Activated T-helper 1 cell treated with anti-CD3 and anti-CD28 coated beads, Interleukin-2, amount 50 U/mL, for 16 hours (primary cell): Measurements from ENCODE around the gene RPL10.
A peak's percentile ranks its signal among the peaks of the same experiment; 100 is the strongest.

Source experiments
- DNase-seq, 2 donors: peaks; one replicate each; pipeline ENCODE4 v3.0.0-alpha.2; 2020; ENCODE audit warnings: low read depth in 1 of 2, low spot score in 1 of 2

RPL10 gene

DNA sequence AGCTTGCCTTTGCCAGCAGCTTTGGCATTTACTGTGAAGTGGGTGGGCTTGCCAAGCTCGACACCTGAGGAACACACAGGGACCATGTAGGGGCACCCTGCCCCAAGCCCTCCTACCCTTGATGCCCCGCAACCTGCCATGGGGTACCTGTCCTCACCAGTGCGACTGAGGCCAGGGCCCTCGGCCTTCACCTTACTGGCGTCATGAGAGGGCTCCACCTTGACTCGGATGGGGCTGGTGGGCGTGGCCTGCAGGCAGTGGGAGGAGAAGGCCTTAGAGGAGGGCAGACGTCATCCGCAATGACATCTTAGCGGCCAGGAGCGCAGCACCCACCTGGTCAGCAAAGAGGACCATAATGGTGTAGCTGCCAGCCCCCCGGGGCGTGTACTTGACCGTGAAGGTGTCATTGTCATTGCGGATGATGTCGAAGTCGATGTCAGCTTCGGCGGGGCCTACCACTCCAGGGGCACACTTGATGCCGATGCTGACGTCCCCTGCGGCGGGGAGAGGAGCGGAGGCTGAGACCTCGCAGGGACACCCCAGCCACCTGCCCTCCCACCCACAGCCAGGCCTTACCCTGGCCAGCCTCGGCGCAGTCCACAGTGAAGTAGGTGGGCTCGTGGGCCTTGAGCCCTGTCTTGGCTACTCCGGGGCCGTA is 36.0 kb upstream of the RPL10 start:
- DNase-seq = no peak

DNA sequence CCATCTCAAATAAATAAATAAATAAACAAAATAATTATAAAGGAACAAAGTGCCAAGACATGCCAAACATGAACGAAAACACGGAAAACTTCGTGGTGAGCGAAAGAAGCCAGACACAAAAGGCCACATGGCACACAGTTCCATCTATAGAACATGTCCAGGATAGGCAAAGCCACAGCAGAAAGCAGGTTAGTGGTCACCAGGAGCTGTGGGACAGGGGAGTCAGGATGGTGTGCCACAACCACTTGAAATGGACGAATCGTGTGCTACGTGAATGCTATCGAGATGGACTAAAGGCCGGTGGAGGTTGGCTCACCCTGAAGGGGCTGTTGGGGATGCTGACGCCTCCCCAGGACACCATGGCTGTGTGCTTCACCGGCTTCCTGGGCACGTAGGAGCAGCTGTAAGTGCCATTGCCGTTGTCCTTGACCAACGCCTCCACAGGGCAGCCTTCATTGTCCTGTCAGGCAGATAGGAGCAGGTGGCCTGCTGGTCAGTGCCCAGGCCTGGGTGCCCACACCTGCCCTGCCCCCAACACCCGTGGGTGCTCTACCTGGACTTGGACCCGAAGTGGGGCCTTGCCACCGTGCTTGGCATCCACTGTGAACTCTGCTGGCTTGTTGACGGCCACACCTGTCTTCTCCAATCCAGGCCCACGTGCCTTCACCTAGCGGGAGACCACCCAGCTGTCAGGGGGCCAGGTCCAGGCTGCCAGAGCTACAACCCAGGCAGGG is 34.3 kb upstream of the RPL10 start:
- no peak for DNase-seq

DNA sequence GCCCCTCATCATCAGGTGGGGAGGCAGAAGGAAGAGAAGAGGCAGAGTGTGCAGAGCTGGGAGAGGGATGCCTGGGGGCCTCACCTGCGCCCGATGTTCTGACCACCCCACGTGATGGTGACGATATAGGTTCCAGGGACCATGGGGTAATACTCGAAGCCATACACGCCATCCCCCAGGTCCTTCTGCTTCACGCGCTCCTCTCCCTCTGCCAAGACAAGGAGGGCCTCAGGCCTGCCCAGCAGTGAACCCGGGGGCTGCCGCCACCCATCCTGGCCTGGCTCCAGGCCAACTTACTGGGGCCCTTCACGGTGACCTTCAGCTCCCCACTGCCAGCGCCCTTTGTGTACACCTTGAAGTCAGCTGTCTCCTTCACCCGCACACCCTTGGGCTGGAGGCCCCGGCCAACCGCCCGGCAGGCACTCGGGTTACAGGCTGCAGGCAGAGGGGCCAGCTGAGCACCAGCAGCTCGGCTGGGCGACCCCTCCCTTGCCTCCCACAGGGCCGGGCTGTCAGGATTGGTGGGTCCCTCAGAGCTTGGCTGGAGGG is 33.1 kb upstream of the RPL10 start:
- no peak for DNase-seq

DNA sequence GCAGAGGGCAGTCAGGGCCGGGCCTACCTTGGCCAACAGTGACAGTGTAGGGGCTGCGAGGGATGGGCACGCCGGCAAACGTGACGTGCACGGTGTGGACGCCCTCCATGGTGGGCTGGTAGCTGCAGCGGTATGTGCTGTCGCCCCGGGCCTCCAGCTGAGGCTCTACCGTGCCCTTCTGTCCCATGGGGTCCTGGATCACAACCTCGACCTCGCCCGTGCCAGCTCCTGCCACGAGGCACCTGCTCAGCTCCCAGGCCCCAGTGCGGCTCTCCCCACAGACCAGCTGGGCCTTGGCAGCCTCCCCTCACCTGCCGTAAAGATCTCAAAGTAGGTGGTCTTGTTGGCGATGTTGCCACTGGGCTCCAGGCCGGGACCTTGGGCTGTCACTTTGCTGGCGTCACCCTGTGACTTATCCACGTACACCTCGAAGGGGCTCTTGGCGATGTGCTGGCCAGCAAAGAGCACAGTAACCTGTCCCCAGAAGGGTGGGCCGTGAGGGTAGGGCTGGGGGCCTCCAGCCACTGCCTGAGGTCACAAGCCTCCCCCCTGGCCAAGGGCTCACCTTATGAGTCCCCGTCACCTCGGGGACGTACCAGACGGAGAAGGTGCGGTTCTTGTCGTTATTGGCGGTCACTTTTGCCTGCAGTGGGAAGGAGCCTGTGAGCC is 32.0 kb upstream of the RPL10 start:
- no peak for DNase-seq

DNA sequence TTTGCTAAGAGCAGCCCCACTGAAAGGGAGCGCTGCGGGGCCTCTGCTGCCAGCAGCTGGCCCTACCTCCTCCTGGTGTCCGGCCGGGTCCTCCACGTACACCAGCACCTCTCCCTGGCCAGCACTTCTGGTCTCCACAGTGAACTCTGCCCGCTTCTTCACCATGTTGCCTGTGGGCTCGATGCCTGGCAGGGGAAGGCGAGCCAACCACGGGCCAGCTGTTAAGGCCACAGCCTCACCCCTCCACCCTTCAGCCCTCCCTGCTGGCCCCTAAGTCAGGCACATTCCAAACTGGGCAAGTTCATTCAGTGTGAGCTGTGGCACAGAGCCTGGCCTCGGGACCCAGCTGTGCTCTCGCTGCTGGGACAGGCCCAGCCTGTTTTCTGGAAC is 31.5 kb upstream of the RPL10 start:
- no peak for DNase-seq

DNA sequence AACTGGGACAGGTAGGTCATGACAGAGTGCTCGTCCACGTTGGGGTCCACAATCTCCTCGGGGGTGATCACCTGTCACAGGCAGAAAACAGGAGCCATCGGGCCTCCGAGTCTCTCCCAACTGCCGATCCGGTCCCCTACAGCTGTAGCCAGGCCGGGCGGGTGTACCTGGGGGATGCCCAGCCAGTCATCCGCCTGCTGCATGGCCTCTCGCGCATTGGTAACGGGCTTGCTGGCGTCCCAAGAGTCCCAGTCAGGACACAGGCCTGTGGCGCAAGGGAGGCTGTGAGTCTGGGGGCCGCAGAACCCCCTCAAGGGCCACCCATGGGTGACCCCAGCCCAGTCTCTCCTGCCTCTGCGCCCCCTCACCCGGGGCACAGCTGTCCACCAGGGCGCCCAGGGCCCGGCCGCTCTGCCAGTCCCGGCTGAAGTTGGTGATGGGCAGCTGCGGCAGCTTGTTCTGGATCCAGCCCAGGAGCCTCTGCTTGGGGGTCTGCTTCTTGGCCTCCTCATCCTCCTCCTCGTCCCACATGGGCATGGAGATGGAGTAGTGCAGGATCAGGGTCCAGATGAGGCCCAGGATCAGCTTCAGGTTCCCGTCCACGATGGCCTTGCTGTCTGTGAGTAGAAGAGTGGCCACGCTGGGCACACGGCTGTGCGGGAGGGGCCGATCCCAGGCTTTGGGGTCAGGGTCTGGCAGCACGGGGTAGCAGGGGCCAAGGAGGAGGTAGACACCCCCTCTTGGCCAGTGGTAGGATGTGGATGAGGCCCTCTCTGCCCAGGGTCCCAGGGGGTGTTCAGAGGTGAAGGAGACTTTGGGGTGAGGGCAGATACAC is 30.5 kb upstream of the RPL10 start:
- no peak for DNase-seq

DNA sequence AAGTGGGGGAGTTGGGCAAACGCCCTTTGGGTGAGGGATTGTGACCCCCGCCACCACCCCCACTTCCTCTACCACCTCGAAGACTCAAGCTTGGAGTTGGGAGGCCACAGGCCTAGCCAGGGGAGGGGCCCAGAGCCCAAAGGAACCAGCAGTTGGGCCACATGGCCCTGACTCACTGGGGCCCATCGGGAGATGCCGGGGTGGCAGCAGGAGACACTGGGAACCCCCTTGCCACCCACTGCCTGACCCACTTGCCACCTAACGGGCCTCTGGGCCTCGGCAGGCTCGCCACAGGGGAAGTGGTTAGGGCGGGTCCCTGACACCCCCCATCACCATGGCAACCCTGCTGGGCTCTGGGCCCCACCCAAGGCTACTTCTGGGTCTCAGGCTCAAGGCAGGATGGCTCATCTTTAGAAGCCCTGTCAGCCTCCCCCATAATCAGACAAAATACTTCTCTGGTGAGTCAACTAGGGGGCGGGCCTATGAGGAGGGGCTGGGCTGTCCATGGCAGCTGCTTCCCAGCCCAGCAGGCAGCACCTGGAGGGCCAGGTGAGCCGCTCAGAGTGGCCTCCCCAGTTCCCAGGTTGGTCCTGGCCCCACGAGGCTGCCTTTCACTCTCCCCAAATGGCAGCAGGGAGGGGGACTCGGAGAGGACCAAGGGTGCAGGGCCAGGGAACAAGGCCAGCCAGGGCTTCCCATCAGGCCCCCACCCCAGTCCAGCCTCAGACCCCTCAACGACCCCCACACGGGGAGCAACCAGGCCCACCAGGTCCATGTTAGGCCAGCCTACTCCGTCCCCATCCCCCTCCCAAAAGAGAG is 29.3 kb upstream of the RPL10 start:
- DNase-seq = peak; percentile 78 to 88

DNA sequence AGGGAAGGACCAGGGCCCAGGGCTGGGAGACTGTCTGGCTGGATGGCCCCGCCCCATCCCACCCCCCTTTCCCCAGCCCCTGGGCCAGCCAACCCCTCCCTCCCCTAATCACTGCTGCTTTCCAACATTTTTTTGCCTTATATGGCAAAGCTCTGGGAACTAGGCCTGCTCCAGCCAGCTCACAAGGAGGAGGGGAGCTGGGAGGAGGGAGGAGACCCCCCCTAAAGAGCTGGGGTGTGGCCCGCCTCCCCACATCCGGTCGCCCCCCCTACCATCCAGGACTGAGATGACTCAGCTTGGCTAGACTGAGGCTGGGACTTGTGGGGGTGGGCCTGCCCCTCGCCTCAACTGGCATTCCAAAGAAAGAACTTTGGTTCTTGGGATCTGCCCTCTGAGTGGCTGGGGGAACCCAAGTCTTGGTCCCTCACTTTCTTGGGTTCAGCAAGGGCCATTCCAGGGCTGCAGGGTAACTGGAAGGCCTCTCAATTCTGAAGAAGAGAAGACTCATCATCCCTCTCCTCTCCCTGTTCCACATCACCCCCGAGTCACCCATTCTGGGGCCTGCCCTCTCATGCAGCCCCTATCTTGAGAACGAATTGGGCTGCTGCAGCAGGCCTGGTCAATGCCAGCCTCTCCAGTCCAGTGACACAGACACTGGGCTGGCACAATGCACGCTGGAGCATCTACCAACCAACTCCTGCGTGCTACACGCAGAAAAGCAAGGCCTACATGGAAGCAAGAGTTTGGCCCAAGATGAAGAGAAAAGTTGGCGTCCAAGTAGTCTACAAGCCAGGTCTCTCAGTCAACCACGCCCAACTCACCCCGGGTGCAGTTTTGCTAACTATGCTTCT is 28.5 kb upstream of the RPL10 start:
- peak; percentile 41 to 56 for DNase-seq

DNA sequence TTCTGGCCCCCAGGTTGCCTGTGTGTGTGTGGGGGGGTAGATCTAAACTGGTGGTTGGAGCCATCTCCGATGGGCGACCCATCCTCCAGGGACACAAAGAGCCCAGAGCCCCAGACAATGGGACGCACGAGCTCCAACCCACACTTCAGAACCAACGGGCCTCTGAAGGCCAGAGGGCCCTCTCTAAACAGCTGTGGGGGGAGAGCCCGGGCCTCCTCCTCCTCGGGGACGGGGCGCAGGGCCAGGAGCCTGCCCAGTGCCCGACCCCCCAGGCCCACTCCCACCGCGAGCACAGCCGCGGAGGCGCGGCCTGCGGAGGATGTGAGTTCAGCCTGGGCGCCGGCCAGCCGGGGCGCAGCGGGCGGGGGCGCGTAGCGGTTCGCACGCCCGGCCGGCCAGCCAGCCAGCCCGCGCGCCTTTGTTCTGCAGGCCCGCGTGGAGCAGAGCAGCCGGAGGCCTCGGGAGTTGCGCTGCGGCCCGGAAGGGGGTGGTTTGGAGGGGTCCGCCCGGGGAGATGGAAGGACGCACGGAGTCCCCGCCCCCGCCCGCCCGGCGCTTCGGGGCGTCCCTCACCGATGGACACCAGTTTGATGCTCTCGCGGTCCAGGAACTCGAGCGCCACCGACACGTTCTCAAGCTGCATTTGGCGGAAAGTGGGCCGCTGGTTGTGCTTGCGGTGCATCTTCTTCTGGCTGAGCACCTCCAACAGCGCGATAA is 27.7 kb upstream of the RPL10 start:
- DNase-seq = no peak

DNA sequence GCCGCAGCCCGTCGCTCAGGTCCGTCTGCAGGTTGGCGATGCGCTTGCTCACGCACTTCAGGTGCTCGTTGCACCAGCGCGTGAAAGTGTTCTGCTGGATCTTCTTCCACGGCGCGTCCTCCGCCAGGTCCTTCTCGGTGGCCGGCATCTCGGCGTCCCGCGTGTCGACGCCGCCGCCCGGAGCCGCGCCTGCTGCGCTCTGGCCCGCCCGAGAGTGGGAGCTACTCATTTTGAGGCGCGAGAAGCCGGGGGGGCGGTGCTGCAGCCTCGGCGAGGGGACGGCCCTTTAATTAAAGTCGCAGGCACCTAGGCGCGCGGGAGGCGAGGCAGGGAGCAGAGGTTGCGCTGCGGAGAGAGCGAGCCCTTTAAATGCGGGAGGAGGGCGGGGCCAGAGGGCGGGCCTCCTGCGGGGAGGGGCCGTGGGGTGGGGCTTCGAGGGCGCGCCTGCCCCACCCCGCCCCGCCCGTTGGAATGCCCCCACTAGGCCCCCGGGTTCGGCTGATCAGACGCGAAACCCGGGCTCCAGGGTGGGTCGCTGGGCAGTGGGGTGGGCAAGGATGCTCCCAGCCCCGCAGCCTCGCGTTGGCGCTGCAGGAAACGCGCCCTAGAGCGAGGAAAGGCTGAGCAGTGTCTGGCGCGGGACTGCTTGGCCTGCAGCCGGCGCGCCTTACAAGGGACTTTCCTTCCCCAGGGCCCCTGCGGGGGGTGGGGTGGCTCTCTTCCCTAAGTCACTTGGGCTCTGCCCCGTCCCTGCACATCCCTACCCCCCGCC is 27.0 kb upstream of the RPL10 start:
- peak; percentile 82 to 87 for DNase-seq

DNA sequence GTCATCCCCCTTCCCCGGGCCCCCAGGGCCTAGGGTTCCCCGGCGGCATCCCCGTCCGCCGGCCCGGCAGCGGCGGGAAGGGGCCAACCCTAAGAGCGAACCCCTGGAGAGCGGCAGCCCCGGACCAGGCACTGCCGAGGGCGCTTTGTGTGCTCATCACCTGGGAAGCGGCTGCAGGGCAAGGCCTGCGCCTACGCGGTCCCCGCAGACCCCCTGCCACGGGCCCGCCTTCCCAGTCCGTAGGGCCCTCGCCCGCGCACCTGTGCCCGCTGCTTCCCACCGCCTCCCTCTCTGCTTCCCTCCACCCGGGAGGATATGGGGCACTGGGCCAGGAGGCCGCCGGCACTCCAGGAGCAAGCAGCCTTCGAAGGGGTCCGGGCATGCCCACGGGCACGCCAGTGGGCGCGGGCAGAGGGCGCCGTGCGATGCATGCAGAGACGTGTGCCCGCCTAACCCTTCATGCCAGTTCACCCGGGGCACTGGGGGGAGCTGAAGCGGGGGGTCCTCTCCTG is 26.3 kb upstream of the RPL10 start:
- no peak for DNase-seq

DNA sequence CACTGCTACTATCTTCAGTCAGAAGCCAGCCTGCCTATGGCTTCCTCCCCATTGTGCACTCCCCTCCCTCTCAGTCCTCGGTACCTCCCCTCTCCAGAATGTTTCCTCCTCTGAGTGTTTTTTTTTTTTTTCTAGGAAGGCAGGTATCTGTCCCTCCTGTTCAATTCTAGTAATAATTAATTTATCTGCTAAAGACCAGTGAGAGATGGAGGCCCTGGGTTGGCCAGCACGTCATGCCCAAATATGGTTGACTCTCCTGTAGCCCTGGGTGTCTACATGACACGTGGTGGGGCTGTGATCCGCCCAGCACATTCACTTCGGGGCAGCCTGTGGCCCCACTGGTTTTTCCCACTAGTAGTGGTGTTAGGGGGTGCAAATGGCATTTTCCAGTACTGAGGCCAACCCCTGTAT is 25.6 kb upstream of the RPL10 start:
- DNase-seq = no peak

DNA sequence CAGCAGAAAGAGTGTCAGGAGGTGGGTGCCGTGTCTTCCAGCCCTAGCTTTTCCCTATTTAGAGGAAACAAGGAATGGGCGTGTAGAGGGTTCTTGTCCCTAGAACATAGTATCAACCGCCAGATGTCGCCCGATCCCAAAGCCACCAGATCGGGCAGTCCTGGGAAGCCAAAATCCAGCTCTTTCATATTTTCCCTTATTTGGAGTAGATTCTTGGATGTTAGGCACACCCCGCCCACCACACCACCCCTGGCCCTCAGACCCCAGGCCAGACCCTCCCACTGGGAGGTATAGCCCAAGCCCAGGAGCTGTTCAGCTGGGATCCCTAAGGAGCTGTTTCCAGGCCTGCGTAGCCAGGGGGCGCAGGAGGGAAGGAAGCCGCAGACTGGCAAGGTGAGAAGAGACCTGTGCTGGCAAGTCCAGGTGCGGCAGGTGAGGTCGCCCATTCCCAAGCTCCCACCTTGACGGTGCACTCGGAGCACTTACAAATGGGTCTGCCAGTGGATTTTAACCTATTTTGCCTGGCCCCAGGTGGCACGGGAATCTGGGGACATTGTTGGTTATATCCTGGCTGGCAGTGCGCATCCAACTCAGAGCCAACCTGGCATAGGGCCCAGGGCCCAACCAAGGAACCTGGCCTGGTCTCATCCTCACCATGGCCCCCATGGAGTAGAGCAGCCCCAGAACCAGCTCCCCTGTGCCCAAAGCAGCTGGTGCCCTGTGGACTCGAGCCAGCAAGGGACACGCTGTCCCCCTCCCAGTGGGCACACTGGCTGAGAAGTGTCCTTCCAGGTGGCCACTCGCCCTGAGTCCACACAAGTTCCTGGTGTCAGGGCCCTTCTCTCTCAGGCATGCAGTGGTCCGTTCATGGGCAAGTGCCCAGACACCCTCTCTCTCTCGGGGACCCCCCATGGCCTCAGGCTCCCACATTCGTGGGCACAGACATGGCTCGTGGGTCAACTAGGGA is 24.6 kb upstream of the RPL10 start:
- no peak for DNase-seq

DNA sequence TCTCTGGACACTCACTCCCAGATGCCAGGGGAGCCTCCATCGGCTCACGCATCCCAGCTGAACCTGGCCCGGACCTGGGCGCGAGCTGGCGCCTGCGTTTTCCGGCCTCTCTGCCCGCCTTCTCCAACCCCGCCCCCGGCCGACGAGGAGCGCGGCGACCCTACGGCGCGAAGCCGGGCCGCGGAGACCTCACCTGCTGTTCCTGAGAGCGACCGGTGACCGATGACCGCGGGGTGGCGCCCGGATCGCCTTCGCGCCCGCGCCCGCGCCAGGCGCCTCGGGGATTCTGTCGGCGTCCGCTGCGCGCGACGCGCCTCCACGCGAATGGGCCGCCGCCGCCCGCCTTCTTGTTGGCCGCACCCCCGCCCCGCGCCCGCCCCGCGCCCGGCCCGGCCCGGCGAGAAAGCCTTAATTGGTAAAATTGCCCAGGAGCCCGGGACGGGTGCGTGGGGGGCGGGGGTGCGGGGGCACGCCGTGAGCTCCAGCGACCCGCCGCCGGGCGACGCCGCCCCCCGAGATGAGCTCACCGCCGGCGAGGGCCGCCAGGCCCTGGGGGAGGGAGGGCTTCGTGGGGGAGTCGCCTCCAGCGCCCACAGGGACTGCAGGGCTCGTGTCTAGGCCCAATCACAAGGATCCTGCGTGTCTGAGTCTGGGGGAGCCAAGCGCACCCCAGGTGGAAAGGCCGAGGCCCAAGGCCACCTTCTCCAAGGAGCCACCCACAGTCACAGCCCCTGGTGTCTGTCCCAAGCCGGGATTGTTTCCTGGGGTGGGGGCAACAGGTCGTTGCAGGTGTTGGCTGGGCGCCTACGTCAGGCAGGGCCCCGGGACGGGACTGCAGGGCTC is 23.6 kb upstream of the RPL10 start, which contains the start of gene FLNA:
Gene FLNA (minus strand): TSS at position 322 of the 843 bp plus-strand sequence. CDS start 3,389 bp downstream, outside the sequence.
- DNase-seq = no peak

DNA sequence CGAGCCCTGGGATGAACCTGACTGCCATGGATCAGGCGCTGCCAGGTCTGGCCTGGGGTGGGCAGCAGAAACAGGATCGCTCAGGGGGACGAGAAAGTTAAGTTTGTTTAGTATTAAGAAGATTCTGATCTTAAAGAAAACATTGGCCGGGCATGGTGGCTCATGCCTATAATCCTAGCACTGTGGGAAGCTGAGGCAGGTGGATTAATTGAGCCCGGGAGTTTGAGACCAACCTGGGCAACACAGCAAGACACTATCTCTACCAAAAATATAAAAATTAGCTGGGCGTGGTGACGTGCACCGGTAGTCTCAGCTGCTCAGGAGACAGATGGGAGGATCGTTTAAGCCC is 23.0 kb upstream of the RPL10 start:
- DNase-seq = no peak

DNA sequence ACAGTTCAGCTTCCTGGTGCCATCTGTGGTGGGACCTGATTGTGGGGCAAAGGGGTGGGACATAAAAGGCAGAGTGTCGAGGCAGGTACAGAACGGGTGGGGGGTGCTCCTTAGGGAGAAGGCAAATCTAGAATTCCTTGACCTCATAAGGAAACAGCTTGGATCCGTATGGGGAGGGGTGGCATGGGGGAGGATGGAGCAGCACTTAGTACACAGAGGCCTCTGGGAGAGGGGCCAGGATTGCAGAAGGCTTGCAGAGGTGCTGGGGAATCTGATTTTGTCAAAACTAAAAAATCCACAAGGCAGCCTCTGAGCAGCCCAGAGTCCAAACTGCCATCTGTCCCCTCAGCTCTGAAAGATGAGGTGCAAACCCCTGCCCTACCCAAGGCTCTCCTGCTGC is 21.4 kb upstream of the RPL10 start:
- DNase-seq = no peak
